ENCODE measurements around the gene IFRD2. TPM values are rescaled to one million over a fixed set of nuclear protein-coding genes. Genes with fewer than 3 reads are reported as not detected.

IFRD2 gene
- total RNA-seq, 4 donors from 2014 or later = 42.0 to 129 (median 56.2) TPM

DNA sequence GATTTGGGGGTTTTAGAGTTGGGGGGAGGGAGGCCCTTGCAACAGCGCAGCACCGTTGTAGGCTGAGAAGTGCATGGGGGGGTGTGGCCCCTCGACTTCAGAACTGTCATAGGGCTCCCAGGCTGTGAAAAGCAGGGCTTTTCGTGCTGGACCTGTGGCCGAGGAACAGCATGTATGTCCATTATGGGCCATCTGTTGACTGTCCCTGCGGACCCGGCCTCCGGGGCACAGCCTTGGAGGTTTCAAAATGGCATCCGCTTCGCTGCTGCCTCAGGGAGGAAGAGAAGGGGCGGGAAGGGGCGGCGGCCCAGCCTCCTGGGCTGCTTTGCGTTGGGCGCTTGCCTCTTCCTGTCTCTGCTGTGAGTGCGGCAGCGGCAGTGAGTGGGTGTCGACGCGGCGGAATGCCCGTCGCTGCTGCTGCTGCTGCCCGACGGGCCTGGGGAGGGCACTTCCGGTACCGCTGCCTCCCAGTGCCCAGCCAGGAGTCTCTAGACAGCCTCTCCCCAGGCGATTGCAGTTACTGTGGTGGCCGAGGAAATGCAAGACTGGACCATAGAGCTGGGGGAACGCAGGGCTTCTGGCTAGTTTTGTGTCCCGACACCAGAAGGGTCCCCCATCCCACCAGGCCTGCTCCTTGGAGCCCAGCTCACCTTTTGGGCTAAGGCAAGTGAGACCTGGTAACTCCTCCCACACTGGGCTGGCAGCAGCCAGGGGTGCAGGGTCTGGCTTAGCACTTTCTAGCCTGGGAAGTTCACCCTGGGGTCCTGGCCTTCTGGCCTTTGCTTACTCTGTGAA, 54.3 kb downstream of the IFRD2 start:
- DNase-seq (ENCODE audit: low spot score in 2 of 2) = peak; percentile 65 to 66
- Histone ChIP-seq H3K27me3 (no peaks in the 10 kb centered on the region), H3K4me3 (peak overlapping the region; percentile 77 to 91 (median 80)), H3K27ac (peak overlapping the region; percentile 75 to 96 (median 88)), H3K9me3 (no peaks in the 10 kb centered on the region), H3K4me1 (peaks cover 0 to 62% (median 58%) of the 10 kb centered on the region in 4 donors), H3K36me3 (peaks cover 0 to 10% (median 0%) of the 10 kb centered on the region in 3 donors)
- 0 to 1% methylated on average over 20 to 24 of the region's 31 CpGs for WGBS, 2 donors
- TF ChIP-seq, protein P1, sequence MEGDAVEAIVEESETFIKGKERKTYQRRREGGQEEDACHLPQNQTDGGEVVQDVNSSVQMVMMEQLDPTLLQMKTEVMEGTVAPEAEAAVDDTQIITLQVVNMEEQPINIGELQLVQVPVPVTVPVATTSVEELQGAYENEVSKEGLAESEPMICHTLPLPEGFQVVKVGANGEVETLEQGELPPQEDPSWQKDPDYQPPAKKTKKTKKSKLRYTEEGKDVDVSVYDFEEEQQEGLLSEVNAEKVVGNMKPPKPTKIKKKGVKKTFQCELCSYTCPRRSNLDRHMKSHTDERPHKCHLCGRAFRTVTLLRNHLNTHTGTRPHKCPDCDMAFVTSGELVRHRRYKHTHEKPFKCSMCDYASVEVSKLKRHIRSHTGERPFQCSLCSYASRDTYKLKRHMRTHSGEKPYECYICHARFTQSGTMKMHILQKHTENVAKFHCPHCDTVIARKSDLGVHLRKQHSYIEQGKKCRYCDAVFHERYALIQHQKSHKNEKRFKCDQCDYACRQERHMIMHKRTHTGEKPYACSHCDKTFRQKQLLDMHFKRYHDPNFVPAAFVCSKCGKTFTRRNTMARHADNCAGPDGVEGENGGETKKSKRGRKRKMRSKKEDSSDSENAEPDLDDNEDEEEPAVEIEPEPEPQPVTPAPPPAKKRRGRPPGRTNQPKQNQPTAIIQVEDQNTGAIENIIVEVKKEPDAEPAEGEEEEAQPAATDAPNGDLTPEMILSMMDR (IDR thresholded peaks at IDR 0.05) = no peak
- TF ChIP-seq EP300 (IDR thresholded peaks at IDR 0.05) (peak in 1 of 2 donors; percentile 82), POLR2A (IDR thresholded peaks at IDR 0.05) (peak; percentile 37 to 53)

Other genes with a start within 250 kb of the IFRD2 start
- gene RBM5, start 203.5 kb downstream of the IFRD2 start, total RNA-seq = 100 to 1,000 TPM; 229 to 286 (median 260) TPM
- 10 to 100 TPM; 14.4 to 58.5 (median 17.4) TPM for gene SEMA3F, start 137.1 kb downstream of the IFRD2 start, total RNA-seq
- not detected for gene GNAT1, start 100.8 kb downstream of the IFRD2 start, total RNA-seq
- 1 to 10 TPM in 2 of 4 donors, under 1 TPM in 2; 0.21 to 8.1 (median 1.5) TPM for gene SLC38A3, start 87.2 kb downstream of the IFRD2 start, total RNA-seq
- 100 to 1,000 TPM; 201 to 265 (median 243) TPM for gene GNAI2, start 56.2 kb downstream of the IFRD2 start, total RNA-seq
- 100 to 1,000 TPM; 251 to 334 (median 261) TPM for gene SEMA3B, start 23.3 kb downstream of the IFRD2 start, total RNA-seq
- 1 to 10 TPM; 2.0 to 3.1 (median 2.5) TPM for gene LSMEM2, start 13.3 kb downstream of the IFRD2 start, total RNA-seq
- 10 to 100 TPM in 1 of 4 donors, 1 to 10 TPM in 3; 1.2 to 17.9 (median 1.8) TPM for gene HYAL3, start 7.0 kb upstream of the IFRD2 start, total RNA-seq
- 10 to 100 TPM; 12.6 to 24.3 (median 15.9) TPM for gene NAA80, start 7.0 kb upstream of the IFRD2 start, total RNA-seq
- 10 to 100 TPM; 16.5 to 26.5 (median 20.8) TPM for gene HYAL1, start 11.1 kb upstream of the IFRD2 start, total RNA-seq
- gene HYAL2, start 30.3 kb upstream of the IFRD2 start, total RNA-seq = 100 to 1,000 TPM in 2 of 4 donors, 10 to 100 TPM in 2; 86.9 to 169 (median 129) TPM
- gene TUSC2, start 35.8 kb upstream of the IFRD2 start, total RNA-seq = 10 to 100 TPM; 19.0 to 31.9 (median 20.8) TPM
- gene RASSF1, start 48.4 kb upstream of the IFRD2 start, total RNA-seq = 10 to 100 TPM; 77.4 to 99.0 (median 82.6) TPM
- gene ZMYND10, start 53.3 kb upstream of the IFRD2 start, total RNA-seq = 1 to 10 TPM in 2 of 4 donors, under 1 TPM in 1, not detected in 1; 0.30 to 1.7 (median 1.3) TPM
- gene NPRL2, start 58.3 kb upstream of the IFRD2 start, total RNA-seq = 10 to 100 TPM; 22.7 to 35.2 (median 27.2) TPM
- gene CYB561D2, start 58.4 kb upstream of the IFRD2 start, total RNA-seq = 10 to 100 TPM; 16.2 to 21.6 (median 19.2) TPM
- gene TMEM115, start 67.1 kb upstream of the IFRD2 start, total RNA-seq = 10 to 100 TPM; 56.7 to 72.4 (median 68.2) TPM
- 1 to 10 TPM in 2 of 4 donors, under 1 TPM in 2; 0.84 to 2.0 (median 1.2) TPM for gene CACNA2D2, start 211.2 kb upstream of the IFRD2 start, total RNA-seq